Activated CD8-positive, alpha-beta memory T cell treated with anti-CD3 and anti-CD28 coated beads, Interleukin-2, amount 10 ng/mL, durations not matched to agents 7 days and 5 days (primary cell): ENCODE data around the gene ZNF423. TPM values are rescaled to one million over a fixed set of nuclear protein-coding genes. Genes with fewer than 3 reads are reported as not detected.
"Not testable (repeated sequence)": the region's sequence is repeated elsewhere in the genome, so short reads cannot be mapped to it uniquely, and the experiment has no call there.

Experiments used
- ATAC-seq: fragments of 150-1000 bp; cut with Tn5 transposase; one replicate; pipeline ENCODE4 v1.10.0; 2021; ENCODE audit warnings: moderate library complexity
- CTCF ChIA-PET: fragments of 350-600 bp; sonication (Branson Sonifier 250); formaldehyde crosslinking; loops from one replicate; lab custom pipeline; 2021; ENCODE audit warnings: antibody characterized with exemption; lab: Charles Lee
- DNase-seq: peaks from one replicate; pipeline ENCODE4 v3.0.0-alpha.2; 2020
- H3K27ac Mint-ChIP-seq: one replicate; pipeline ENCODE4 v1.8.0; 2021; ENCODE audit warnings: mild to moderate bottlenecking, mixed read lengths
- H3K27me3 Mint-ChIP-seq: one replicate; pipeline ENCODE4 v1.8.0; 2021; ENCODE audit warnings: mixed read lengths
- H3K36me3 Mint-ChIP-seq: one replicate; pipeline ENCODE4 v1.8.0; 2021; ENCODE audit warnings: mild to moderate bottlenecking, mixed read lengths
- H3K4me1 Mint-ChIP-seq: one replicate; pipeline ENCODE4 v1.8.0; 2021; ENCODE audit warnings: mixed read lengths
- H3K4me3 Mint-ChIP-seq: one replicate; pipeline ENCODE4 v1.8.0; 2021; ENCODE audit warnings: mild to moderate bottlenecking, moderate library complexity, mixed read lengths
- H3K9me3 Mint-ChIP-seq: one replicate; pipeline ENCODE4 v1.8.0; 2022; ENCODE audit warnings: low read depth, mixed read lengths
- total RNA-seq, 2 experiments: library from RNA; stranded (reverse); gene quantifications; one replicate each; pipeline ENCODE4 v1.2.3, GENCODE V29; 2021

ZNF423 gene
- total RNA-seq, 2 experiments from 2014 or later: not detected

DNA sequence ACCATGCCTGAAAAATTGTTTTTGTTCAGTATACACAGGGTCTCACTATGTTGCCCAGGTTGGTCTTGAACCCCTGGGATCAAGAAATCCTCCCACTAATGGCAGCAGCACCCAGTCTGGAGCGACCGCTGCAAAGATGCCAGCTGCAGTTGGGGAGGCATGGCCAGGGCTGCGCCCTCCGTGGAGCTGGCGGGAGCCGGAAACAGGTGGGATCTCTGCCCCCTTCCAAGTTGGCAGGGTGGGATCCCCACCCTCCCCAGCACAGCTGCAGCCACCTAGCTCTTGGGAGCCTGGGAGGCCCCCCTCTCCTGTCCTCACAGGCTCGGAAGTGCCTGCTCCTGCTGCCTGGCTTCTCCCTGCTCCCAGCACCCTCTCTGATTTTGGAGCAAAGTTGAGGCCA lies 176.8 kb downstream of the ZNF423 start:
- H3K27me3 Mint-ChIP-seq: no peaks in the 10 kb centered on the region
- no peak overlapping the region for H3K4me3 Mint-ChIP-seq
- no peaks in the 10 kb centered on the region for H3K9me3 Mint-ChIP-seq
- CTCF ChIA-PET: no interaction called here
- no peaks in the 10 kb centered on the region for H3K4me1 Mint-ChIP-seq
- ATAC-seq (no peak), DNase-seq (no peak)
- H3K27ac Mint-ChIP-seq: no peak overlapping the region
- no peaks in the 10 kb centered on the region for H3K36me3 Mint-ChIP-seq

DNA sequence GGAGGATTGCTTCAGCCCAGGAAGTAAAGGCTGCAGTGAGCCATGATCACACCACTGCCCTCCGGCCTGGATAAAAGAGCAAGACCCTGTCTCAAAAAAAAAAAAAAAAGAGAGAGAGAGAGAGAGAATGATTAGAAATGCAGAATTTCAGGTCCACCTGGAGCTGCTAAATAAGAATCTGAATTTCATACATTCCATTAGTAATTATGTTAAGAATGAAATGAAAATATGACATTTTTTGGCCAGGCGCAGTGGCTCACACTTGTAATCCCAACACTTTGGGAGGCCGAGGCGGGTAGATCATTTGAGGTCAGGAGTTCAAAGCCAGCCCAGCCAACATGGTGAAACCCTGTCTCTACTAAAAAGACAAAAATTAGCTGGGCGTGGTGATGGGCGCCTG lies 178.3 kb downstream of the ZNF423 start:
- H3K4me3 Mint-ChIP-seq, H3K9me3 Mint-ChIP-seq, H3K27ac Mint-ChIP-seq, H3K4me1 Mint-ChIP-seq, ATAC-seq, H3K36me3 Mint-ChIP-seq, DNase-seq, H3K27me3 Mint-ChIP-seq, CTCF ChIA-PET: not testable (repeated sequence)

DNA sequence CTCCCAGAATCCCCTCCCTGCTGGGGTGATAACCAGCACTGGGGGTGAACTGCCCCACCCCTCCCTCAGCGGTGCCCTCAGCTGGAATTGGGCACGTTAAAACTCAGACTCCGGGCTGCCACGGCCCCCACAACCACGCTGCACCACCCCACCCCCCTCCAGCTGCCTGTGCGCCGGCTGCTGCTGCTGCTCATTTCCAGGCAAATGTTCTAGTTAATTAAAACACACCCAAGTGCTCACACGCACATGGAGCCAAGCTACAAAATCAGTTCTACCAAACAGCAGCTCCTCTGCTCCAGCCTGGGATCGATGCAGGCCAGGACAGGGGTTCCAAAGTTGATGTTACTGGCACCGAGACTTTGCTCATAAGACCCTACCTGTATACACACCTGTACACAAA lies 180.5 kb downstream of the ZNF423 start:
- Mint-ChIP-seq H3K4me3 (no peak overlapping the region), H3K27ac (no peak overlapping the region), H3K9me3 (no peaks in the 10 kb centered on the region), H3K4me1 (no peaks in the 10 kb centered on the region), H3K27me3 (no peaks in the 10 kb centered on the region), H3K36me3 (no peaks in the 10 kb centered on the region)
- CTCF ChIA-PET: no interaction called here
- no peak for DNase-seq
- ATAC-seq: no peak

DNA sequence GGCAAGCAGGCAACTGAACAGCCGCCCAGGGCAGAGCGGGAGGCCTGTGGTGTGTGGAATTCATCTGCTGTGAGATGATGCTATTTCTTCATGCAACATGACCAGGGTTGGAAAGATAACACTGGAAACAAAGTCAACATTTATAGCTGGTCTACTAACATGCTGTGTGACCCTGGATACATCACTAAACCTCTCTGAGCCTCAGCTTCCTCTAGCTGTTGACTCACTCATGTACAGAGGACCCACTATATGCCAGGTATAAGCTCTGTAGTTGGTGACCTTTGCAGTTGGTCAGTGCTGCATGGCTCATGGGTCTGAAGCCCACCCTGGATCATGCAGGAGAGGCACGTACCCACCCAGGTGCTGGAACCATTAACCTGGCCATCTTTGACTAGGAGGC lies 180.9 kb downstream of the ZNF423 start:
- H3K27me3 Mint-ChIP-seq: no peaks in the 10 kb centered on the region
- no peak overlapping the region for H3K27ac Mint-ChIP-seq
- ATAC-seq (no peak), DNase-seq (no peak)
- no peaks in the 10 kb centered on the region for H3K9me3 Mint-ChIP-seq
- no peaks in the 10 kb centered on the region for H3K36me3 Mint-ChIP-seq
- H3K4me3 Mint-ChIP-seq: no peak overlapping the region
- CTCF ChIA-PET: no interaction called here
- H3K4me1 Mint-ChIP-seq: no peaks in the 10 kb centered on the region

DNA sequence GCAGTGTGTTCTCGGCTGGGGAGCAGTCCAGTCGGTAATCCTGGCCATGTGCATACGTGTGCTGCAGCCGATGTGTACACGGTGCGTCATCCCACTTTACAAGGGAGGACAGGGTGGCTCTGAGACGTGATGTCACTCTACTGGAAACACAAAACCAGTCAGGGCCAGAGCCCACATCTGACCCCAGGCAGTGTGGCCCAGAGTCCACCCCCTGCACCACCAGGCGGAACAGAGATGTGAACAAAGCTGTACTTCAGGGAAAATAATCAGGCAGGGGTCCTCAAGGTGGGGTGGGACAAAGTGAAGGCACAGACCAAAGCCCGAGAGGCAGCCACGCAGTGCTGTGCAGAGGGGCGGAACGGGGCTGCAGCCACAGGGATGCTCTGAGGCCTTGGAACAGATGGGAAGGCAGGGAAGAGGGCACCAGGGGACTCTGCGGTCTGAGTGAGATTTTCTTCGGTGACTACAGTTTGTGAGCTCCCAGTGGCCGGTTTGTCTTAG lies 181.5 kb downstream of the ZNF423 start:
- H3K9me3 Mint-ChIP-seq: no peaks in the 10 kb centered on the region
- DNase-seq (no peak), ATAC-seq (no peak)
- H3K36me3 Mint-ChIP-seq: no peaks in the 10 kb centered on the region
- H3K4me3 Mint-ChIP-seq: no peak overlapping the region
- CTCF ChIA-PET: no interaction called here
- no peaks in the 10 kb centered on the region for H3K4me1 Mint-ChIP-seq
- no peak overlapping the region for H3K27ac Mint-ChIP-seq
- no peaks in the 10 kb centered on the region for H3K27me3 Mint-ChIP-seq

DNA sequence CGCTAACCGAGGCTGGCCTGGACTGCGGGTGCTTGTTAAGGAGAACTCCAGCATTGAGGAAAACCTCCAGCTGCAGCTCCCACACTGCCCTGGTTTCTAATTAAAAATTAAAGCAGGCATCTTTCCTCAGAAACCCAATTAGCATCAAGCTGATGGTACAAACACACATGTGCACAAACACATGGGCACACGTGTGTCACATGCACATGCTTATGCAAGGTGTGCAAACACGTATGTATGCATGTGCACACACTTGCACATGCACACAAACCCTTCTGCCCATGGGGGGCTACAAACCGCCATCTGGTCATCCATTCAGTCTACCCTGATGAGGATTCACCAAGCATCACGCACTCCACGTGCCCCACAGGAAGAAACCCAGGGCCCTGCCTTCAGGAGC lies 182.5 kb downstream of the ZNF423 start:
- Mint-ChIP-seq H3K4me3 (no peak overlapping the region), H3K36me3 (no peaks in the 10 kb centered on the region), H3K27me3 (no peaks in the 10 kb centered on the region), H3K9me3 (no peaks in the 10 kb centered on the region), H3K4me1 (no peaks in the 10 kb centered on the region), H3K27ac (no peak overlapping the region)
- DNase-seq (no peak), ATAC-seq (no peak)
- CTCF ChIA-PET: no interaction called here

DNA sequence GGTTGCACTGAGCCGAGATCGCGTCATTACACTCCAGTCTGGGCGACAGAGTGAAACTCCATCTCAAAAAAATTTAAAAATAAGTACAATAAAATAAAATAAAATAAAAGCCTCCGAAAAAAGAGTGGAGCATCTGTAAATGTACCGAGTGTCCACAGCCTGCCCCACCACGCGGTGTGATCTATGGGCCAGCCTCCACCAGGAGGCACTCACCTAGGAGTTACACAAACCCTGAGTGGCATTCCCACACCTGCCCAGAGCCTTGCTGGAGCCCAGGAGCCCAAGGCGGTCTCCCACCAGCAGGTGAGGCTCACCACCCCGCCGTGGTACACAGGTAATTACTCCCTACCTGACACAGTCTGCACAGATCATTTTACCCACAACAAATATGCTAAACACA lies 183.2 kb downstream of the ZNF423 start:
- H3K4me3 Mint-ChIP-seq: no peak overlapping the region
- no peak overlapping the region for H3K27ac Mint-ChIP-seq
- CTCF ChIA-PET: no interaction called here
- DNase-seq (no peak), ATAC-seq (no peak)
- H3K36me3 Mint-ChIP-seq: no peaks in the 10 kb centered on the region
- H3K4me1 Mint-ChIP-seq: no peaks in the 10 kb centered on the region
- no peaks in the 10 kb centered on the region for H3K27me3 Mint-ChIP-seq
- H3K9me3 Mint-ChIP-seq: no peaks in the 10 kb centered on the region

DNA sequence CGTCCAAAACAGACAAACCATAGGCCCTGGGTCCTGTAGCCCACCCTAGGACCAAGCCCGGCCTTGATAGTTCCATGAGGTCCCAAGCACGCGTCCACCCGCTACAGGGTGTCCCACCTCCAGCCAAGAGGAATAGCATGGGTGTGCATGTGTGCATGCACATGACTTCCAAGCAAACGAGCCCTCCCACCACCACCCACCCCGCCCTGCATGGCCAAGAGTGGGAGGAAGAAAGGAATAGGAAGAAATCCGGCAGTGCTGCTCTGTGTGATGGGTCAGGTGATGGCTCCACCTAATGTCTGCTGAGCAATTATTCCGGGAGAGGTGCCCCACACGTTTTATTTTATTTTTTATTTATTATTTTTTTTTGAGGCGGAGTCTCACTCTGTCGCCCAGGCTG lies 184.6 kb downstream of the ZNF423 start:
- ATAC-seq (no peak), DNase-seq (no peak)
- CTCF ChIA-PET: no interaction called here
- Mint-ChIP-seq H3K27me3 (no peaks in the 10 kb centered on the region), H3K9me3 (no peaks in the 10 kb centered on the region), H3K4me3 (no peak overlapping the region), H3K4me1 (no peaks in the 10 kb centered on the region), H3K27ac (no peak overlapping the region), H3K36me3 (no peaks in the 10 kb centered on the region)

DNA sequence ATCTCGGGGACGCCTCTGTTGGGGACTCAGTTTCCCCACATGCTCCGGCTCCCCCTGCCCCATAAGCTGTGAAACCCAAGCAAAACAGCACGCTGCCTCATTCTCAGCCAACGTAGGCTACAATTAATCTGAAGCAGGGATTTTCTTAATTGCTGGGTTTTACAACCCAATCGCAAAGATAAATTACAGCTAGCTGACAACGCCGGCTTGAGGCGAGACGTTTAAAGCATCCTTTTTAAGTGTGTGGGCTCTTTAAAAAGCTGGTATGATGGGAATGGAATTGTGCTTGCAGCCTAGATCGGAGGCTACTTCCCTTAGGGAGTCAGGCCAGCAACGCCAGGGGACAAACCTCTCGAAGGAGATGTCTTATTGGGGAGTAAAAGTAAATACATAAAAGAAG lies 185.3 kb downstream of the ZNF423 start:
- H3K4me1 Mint-ChIP-seq: no peaks in the 10 kb centered on the region
- H3K27ac Mint-ChIP-seq: no peak overlapping the region
- DNase-seq (no peak), ATAC-seq (no peak)
- H3K9me3 Mint-ChIP-seq: no peaks in the 10 kb centered on the region
- no peaks in the 10 kb centered on the region for H3K36me3 Mint-ChIP-seq
- CTCF ChIA-PET: no interaction called here
- no peak overlapping the region for H3K4me3 Mint-ChIP-seq
- no peaks in the 10 kb centered on the region for H3K27me3 Mint-ChIP-seq

DNA sequence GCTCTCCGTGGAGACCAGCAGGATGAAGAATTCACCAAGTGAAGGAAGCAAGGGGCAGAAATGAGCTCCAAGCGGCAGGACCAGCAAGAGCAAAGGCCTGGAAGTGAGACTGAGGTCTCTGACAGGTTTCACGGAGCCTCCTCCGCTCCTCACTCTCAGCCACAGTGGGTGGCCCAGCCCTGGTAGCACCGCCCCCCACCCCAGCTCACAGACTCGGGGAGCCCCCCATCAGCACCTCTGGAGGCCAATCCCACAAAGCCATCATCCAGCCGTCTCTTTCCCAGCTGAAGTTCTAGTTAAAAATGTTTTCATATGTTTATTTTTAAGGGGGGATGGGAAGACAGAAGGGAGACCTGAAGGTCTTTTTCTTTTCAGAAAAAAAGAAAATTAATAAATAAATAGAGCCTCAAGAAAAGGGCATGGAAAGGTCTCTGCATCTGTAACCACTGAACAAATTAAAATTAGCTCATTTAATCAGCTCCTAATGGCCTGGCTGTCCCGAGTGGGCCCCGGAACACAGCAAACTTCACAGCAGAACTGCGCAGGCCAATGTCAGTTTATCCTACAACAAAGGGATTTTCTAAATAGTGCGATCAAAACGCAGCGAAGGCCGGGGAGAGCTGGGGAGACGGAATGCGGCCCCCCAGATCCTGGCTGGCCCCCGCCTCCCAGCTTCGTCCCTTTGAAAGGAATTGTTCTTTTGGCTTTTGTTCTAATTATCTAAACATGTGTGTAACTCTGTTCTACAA lies 190.3 kb downstream of the ZNF423 start:
- H3K36me3 Mint-ChIP-seq: no peaks in the 10 kb centered on the region
- H3K9me3 Mint-ChIP-seq: no peaks in the 10 kb centered on the region
- H3K27ac Mint-ChIP-seq: no peak overlapping the region
- H3K4me3 Mint-ChIP-seq: no peak overlapping the region
- H3K4me1 Mint-ChIP-seq: no peaks in the 10 kb centered on the region
- no peak for ATAC-seq
- no peak for DNase-seq
- CTCF ChIA-PET: no interaction called here
- H3K27me3 Mint-ChIP-seq: no peaks in the 10 kb centered on the region

DNA sequence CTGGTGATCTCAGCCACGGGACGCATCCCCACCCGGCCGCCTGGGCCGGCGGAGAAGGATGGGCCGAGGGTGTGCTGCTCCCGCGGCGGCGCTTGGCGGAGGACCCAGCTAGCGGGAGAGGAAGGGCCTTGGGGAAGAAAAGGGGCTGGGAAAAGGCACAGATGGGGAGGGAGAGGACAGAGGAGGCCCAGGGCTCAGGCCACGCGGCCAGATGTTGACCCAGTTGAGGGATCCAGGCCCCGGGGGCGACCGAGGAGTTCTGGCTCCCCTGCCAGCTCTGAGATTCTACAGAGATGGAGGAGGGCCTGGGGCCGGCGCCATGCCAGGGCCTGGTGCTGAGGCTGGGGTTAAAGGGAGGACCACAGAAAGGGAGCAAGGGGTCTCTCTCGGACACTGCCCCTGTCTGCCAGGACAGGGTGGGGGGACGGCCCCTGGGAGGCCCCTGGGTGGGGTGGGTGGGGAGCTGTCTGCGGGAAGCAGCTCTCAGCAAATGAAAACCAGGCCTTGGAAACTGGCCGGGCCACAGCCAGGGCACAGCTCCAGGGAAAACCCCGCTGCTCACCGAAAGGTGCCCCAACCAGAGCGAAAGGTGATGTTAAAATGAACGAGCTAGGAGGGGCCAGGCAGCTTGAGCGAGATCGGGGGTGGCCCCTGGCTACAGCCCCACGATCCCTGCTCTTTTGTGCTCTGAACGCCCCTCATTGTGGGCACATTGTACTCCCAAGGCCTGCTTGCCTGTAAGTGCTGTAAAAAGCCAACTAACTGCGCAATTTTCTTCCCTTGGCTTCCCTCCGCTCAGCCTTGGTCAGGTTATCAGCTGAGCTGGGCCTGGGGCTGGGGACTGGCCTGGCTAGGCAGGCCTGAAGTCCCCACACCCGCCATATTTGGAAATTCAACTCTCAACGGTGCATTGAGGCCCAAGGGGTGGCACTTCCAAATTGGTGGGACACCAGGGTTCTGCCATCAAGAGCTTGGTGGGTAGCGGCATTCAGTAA lies 191.4 kb downstream of the ZNF423 start:
- Mint-ChIP-seq H3K27me3 (no peaks in the 10 kb centered on the region), H3K27ac (no peak overlapping the region), H3K4me3 (no peak overlapping the region), H3K4me1 (no peaks in the 10 kb centered on the region), H3K9me3 (no peaks in the 10 kb centered on the region), H3K36me3 (no peaks in the 10 kb centered on the region)
- DNase-seq: no peak
- no peak for ATAC-seq
- CTCF ChIA-PET: no interaction called here

DNA sequence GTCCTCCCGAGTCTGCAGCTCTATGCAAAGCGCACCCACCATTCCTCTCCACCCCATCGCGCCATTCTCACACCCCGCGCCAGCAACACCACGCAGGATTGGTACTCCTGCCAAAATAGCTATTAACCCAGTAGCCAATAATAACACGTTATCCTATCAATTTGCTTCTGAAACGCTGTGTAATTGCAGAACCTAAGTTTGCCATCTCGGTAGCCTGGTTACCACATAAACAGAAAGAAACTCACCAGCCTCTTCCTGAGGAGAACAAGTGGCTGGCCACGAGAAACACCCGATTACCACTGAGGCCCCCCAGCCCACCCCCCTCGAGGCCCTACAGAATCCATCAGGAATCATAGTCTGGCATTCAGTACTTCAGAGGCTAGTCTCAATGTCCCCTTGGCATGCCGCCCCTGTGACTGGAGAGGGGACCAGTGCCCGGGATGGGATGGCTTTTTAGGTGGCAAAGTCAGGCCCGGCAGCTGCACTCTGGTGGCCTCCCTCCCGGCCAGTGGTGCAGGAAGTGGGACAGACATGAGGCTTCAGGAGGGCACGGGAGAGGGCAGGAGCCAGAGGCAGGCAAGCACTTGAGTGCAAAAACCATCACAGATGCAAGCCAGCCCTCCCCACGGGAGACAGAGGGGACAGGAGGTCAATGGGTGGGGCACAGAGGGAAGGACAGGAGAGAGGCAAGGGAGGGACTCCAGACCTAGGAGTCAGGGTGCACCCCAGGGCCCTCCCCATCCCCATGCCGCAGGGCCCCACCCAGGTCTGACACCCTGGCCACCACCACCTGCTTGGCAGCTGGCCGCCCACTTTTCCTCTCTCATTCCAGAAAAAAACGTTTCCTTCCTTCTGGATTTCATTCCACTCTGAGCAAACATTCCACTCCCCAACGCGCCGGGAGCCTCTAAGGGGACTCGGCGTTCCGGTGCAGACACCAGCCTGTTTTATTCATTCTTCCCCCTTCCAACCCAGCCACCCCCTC lies 192.5 kb downstream of the ZNF423 start:
- Mint-ChIP-seq H3K36me3 (no peaks in the 10 kb centered on the region), H3K4me1 (no peaks in the 10 kb centered on the region), H3K27ac (no peak overlapping the region), H3K9me3 (no peaks in the 10 kb centered on the region), H3K4me3 (no peak overlapping the region), H3K27me3 (no peaks in the 10 kb centered on the region)
- ATAC-seq (no peak), DNase-seq (no peak)
- CTCF ChIA-PET: no interaction called here

DNA sequence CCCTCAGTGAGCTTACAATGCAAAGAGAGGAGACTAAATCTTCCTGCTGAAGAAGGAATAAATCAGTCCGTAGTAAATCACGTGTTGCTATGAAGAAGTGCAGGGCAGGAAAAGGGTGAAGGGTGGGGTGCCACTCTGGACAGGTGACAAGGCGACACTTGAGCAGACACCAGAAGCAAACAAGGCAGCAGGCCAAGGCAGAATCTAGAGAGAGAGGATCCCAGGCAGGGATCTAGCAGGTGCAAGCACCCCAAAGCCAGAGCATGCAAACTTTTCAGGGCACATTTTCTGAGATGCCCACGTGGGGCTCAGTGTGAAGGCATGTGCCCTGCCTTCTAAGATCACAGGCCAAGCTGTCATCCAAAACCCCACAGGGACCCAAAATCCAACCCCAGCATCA lies 193.3 kb downstream of the ZNF423 start:
- CTCF ChIA-PET: no interaction called here

More for the DNA sequence above, 193.3 kb downstream of the ZNF423 start:
- Mint-ChIP-seq H3K4me1 (no peaks in the 10 kb centered on the region), H3K9me3 (no peaks in the 10 kb centered on the region), H3K27me3 (no peaks in the 10 kb centered on the region), H3K36me3 (no peaks in the 10 kb centered on the region), H3K27ac (no peak overlapping the region), H3K4me3 (no peak overlapping the region)
- no peak for DNase-seq
- no peak for ATAC-seq
